ENCODE results near the gene VAV2.
A peak's percentile ranks its signal among the peaks of the same experiment; 100 is the strongest.

The VAV2 gene

DNA sequence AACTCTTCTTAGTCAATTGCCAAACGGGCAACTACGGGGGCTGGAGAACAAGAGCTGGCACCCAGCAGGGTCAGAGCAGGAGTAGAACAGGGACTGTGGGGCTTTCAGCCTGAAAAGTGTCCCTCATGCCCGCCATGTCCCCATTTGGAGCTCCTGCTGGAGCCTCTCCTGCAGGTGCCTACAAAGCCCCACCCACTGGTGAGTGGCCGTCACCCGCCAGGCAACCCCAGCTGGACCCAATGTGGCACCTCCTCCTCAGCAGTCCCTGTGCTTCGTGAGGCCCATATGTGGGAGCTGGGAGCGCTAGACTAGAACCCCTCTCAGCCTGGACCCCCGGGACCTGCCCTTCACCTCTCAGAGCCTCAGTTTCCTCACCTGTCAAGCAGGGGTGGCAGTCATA is 40.9 kb downstream of the VAV2 start:
- no peak for DNase-seq

- DNase-seq: no peak
Observed at GRCh38 chr9:133950629-133951111, 41.5 kb downstream of the VAV2 start.

DNA sequence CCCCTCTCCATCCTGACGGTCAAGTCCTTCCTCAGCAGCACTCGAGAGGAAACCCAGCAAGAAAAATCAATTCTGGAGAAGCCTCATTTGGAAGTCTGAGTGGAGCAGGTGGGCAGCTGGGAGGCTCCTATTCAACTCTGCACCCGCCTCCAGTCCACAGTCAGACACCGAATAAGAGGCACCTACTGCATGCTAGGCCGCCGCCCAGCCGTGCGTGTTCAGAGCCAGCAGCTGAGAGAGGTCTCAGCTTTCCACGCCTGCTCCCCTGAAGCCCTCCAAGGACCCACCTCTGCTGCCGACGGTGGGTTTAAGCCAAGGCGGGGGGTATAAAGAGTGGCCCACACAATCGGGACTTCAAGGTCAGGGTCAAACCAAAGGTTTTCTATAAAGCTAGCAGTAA is 41.9 kb downstream of the VAV2 start:
- no peak for DNase-seq

DNA sequence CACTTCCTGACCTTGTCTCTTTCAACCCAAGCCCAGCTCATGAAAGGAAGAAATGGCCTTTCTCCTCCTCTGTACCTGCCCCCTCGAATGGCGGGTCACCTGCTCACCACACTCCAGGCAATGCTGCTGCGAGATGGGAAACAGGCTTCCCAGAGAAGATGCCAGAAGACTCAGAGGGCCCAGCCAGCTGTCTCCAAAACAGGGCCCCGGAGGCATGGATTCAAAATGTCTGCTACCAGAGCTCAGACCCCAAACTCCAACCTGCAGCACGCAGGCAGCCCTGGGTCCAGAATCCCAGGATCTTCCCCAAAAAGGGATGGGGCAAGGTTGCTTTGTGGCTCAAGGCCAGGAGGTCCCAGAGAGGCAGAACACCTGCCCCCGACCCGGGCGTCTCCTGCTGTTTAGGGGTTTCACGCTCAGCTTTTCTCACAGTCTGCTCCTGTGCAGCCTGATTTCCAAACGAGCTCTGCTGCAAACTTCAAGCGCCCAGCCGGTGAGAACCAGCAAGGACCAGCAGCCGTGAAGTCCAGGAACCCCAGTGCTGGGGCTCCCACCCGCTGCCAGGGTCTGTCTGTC is 42.5 kb downstream of the VAV2 start:
- no peak for DNase-seq

DNA sequence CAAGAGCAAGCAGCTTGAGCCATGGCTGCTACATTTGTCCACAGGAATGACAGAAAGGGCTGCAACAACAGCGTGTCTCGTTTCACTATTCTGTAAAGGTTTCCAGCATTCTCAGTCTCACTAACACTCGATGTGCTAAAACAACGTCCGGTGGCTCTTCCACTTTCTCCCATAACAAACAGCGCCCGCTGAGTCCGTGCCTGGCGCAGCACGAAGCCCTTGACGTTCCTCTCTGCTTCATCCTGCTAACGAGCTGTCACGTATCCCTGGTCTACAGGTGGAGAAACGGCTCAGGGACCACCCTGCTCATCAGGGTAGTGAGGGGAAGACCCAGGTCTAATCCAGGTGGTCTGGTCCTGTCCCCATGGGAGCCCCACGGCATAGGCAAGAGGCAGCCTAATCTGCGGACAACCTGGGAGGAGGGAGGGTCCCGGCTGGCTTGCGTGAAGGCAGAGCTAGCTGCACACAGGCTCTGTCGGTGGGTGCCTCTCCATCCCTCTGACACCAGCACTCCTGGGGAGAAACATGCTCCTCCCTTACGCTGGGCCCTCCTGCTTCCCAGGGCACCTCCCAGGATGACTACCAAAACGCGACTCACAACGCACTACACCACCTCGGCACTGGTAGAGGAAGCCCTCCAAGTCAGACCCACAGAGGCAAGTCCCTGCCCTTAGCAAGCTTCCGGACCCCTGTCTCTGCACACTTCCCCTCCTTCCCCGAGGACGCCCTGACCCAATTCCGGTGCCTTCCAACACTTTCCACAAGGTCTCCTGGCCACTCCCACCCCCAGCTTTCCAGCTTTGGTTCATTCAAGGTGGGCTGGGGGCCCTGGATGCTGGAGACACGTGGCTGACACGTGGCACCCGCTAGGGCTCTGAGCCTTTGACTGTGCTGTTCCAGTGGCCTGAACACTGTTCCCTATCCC is 43.3 kb downstream of the VAV2 start:
- no peak for DNase-seq

- DNase-seq: no peak
Observed at GRCh38 chr9:133948131-133948530, 44.0 kb downstream of the VAV2 start.

- no peak for DNase-seq
Observed at GRCh38 chr9:133946840-133947486, 45.2 kb downstream of the VAV2 start.

GRCh38 chr9:133945977-133946753 is 46.0 kb downstream of the VAV2 start:
- peak in 2 of 3 donors; percentile 20 to 42 for DNase-seq

DNA sequence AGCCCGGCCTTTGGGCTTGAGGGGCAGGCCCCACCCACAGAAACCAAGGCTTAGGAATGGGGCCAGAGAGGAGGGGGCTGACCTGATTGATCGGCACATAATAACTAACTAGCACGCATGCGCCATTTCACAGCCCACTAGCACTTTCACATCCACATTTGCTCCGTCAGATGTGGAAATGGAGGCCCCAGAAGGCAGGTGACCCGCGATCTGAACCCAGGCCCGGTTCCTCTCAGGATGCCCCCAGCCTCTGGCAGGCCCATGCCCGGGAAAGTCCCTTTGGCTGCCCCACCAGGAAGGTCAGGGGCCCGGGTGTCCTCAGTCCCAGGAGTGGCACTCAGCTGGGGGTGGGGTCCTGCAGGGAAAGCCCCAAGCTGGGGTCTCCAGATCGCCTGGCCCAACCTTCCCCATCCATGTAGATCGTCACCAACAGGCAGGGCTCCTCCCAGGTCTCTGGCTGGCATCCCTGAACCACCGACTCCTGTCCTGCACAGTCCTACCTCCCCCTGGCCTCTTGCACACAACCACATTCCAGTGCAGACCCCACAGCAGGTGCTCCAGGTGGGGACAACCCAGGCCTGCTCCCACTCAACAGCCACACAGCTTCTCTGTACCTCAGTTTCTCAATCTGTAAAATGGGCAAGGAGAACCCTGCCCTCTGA is 46.7 kb downstream of the VAV2 start:
- DNase-seq: peak; percentile 31 to 54 (median 31)

DNA sequence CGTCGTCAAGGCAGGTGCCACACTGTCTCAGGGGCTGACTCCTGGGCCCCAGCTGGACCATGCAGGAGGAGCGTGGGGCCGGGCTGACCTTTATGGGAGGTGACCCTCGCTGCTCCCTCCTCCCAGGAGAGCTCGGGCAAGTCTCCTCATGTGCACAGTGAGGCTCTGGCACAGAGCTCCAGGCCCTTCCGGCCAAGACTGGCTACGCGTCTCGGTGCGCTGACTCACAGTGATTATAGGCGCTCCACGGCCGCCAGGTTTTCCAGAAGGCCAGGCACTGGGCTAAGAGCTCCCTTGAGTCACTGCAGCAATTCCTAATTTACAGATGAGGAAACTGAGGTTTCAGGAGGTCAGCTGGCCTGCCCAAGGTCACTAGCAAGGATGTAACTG is 47.4 kb downstream of the VAV2 start:
- no peak for DNase-seq

DNA sequence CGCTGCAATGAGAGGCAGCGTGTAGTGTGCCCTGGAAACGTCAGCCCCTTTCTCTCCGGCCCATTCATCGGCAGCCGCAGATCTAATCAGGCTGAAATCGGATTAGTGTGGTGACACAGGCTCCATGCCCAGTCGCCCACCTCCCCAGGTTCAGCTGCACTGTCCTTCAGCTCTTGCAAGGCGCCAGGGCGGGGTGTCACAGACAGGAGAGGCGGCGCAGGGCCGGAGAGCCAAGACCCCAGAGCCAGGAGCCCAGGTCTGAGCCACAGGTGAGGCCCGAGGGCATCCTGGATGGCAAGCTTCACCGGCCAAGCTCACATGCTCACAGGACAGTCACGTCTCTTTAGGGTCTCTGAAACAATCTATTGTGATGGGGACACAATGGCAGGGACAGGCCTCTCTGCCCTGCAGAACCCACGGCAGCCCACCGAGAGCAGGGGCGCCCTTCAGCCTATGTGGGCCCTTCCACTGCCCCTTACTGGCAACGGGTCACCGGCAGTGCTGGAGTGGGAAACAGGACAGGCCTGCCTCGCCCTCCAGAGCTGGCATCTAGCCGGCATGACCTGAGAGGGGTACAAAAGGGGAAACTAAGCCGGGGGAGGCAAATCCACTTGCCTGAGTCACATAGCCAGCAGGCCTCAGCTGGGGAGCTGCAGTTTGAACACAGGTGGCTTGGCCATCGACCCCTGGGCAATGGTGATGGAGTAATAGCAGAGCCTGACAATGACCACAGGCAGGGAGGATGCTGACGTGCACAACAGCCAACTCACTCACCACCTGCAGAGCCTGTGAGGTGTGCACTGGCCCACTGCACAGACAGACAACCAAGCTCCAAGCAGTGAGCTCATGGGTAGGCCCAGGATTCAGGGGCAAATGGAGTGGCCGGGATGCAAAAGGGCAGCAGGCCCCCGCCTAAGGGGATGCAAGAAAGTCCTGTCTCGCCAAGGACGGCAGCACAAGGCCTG is 48.1 kb downstream of the VAV2 start:
- DNase-seq: no peak

DNA sequence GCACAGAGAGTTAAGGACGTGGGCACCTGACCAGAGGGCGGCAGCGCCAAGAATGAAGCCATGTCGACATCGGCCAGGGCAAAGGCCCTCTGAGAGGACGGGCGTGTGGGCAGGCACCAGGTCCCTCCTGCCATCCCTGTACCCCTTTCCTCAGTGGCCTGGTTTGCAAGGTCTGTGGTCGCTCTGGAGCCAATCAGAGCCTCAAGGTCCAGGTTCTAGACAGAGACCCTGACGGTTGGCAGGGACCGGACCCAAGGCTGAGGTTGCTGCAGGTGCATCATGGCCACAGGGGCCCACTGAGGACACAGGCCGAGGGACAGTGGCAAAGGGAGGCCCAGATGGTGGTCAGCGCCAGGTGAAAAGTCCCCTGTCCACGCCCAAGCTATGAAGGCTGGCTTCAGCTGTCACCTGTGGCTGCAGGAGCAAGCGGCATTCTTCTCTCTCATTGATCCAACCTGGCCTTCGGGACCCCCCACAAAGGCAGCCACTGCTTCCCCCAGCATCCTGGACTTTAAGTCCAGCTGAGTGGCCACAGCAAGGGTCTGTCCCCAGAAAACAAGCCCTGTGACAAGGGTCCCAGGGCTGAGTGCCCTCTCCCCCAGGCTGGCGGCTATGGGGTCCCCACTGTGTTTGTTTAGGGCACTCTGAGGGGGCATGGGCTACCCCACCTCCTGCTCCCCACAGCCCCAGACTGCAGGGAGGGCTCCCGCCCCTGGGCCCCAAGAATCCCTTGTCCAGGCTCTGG is 48.9 kb downstream of the VAV2 start:
- DNase-seq: no peak

DNA sequence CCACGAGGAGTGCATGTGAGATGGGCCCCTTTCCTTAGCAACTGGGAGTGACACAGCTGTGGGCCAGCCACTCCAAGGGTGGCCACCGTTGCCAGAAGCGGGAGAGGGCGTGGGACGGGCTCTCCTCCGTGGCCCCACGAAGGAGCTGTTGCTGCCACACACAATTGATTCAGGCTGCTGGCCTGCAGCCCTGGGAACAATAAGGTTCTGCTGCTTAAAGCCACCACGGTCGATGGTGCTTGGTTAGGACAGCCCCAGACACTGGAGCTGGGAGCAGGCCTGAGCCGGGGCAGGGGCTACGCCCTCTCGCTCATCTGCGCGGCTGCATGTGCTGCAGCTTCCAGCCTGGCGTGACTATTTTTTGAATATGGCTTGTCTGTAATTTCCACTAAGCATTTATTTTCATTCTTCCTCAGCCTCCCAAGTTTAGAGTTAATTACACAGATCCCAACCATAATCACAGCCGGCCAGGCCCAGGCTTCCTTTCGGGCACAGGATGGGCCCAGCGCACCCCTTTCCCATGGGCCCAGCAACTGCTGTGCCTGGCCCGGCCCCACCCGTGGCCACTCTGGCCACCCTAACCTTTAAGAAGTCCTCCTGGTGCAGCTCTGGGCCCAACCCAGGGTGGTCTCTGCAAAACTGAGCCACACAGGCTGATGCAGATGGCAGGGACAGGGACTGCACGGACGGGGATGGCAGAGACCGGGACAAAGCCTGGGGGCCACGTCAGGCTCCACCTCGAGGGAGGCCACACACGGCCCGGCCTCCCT is 49.7 kb downstream of the VAV2 start:
- no peak for DNase-seq

- DNase-seq: no peak
Observed at GRCh38 chr9:133939845-133940244, 52.3 kb downstream of the VAV2 start.

DNA sequence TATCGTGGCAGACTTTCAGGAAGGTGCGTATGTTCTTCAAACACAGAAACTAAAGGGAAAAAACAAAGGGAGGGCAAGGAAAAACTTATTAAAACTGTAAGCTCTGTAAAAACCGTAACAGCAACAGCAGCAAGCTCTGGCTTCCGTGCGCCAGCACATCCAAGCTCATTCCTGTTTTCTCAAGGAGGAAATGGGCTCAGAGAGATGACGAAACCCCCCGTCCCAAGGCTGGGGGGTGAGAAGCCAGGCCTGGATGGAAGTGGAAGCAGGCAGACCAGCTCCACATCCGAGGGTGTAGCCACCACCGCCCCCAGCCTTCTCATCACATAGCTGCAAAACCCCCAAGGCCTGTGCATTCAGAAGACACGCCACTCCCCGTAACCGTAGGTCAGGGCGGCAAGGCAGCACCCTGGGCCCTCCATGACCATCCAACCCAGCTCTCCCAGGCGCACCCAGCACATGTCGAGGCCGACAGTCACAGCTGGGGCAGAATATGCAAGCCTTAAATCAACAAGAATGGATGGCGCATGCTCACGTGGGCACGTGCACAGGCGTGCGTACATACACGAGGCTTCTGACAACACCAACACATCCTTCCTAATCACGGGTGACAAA is 52.8 kb downstream of the VAV2 start:
- DNase-seq: peak; percentile 24 to 36 (median 27)

- no peak for DNase-seq
Observed at GRCh38 chr9:133938753-133939152, 53.4 kb downstream of the VAV2 start.

- DNase-seq: no peak
Observed at GRCh38 chr9:133938086-133938485, 54.0 kb downstream of the VAV2 start.

DNA sequence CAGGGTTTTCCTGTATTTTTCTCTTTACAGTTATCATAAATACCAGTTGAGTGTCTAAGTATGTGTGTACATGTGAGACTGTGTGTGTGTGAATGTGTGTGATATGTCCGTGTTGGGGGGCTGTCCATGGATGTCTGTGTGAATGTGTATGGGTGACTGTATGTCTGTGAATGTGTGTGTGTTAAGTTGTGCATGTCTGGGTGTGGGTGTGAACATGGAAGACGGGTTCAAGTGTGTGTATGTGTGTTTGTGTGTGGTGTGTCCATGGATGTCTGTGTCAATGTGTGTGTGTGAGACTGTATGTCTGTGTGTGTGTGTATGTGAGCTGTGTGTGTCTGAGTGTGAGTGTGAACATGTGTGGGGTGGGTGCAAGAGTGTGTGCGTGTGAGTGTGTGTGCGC is 55.0 kb downstream of the VAV2 start:
- no peak for DNase-seq

GRCh38 chr9:133935328-133936005 is 56.7 kb downstream of the VAV2 start:
- DNase-seq: no peak
